DOHH2 (cell line): Measurements from ENCODE around the gene PID1.

ENCODE experiments used
- H3F3A ChIP-seq: fragments of 200-600 bp; sonication (generic), shearing (Covaris generic); 2 replicates; pipeline ENCODE4 v1.6.0; 2016; ENCODE audit warnings: antibody characterized with exemption, mild to moderate bottlenecking; ENCODE audit not compliant: control insufficient read depth, insufficient read depth
- H3K27ac ChIP-seq: fragments of 200-600 bp; sonication (generic); 2 replicates; pipeline ENCODE4 v1.5.1; 2014; ENCODE audit warnings: low read depth, mild to moderate bottlenecking, low read length, moderate library complexity
- H3K27me3 ChIP-seq: fragments of 200-600 bp; sonication (generic); 2 replicates; pipeline ENCODE4 v1.6.1; 2014; ENCODE audit warnings: mild to moderate bottlenecking, low read length, mixed read lengths; ENCODE audit not compliant: control insufficient read depth
- H3K36me3 ChIP-seq: fragments of 200-600 bp; sonication (generic); 2 replicates; pipeline ENCODE4 v1.6.1; 2014; ENCODE audit warnings: mild to moderate bottlenecking, low read length, moderate library complexity, mixed read lengths; ENCODE audit not compliant: control insufficient read depth
- H3K4me1 ChIP-seq: fragments of 200-600 bp; sonication (generic); 2 replicates; pipeline ENCODE4 v1.6.1; 2014; ENCODE audit warnings: mild to moderate bottlenecking, low read length, mixed read lengths; ENCODE audit not compliant: control insufficient read depth
- H3K4me2 ChIP-seq: fragments of 200-600 bp; sonication (generic); 2 replicates; pipeline ENCODE4 v1.6.0; 2014; ENCODE audit warnings: mild to moderate bottlenecking, low read length, moderate library complexity
- H3K4me3 ChIP-seq: fragments of 200-600 bp; sonication (generic); 2 replicates; pipeline ENCODE4 v1.5.1; 2014; ENCODE audit warnings: mild to moderate bottlenecking, low read length, mixed read lengths
- H3K79me2 ChIP-seq: fragments of 200-600 bp; sonication (generic); 2 replicates; pipeline ENCODE4 v1.6.1; 2014; ENCODE audit warnings: mild to moderate bottlenecking, low read length, mixed read lengths; ENCODE audit not compliant: control insufficient read depth
- H3K9me2 ChIP-seq: fragments of 200-600 bp; sonication (generic); replicated peaks from 2 replicates; pipeline ENCODE4 v1.6.1; 2014; ENCODE audit warnings: mild to moderate bottlenecking, low read length, mixed read lengths; ENCODE audit not compliant: control insufficient read depth
- H3K9me3 ChIP-seq: fragments of 200-600 bp; sonication (generic); 2 replicates; pipeline ENCODE4 v1.6.1; 2014; ENCODE audit warnings: antibody characterized with exemption, low read length, mixed read lengths; ENCODE audit not compliant: control insufficient read depth, insufficient read depth
- H4K20me1 ChIP-seq: fragments of 200-600 bp; sonication (generic); 2 replicates; pipeline ENCODE4 v1.6.0; 2014; ENCODE audit warnings: low read depth, mild to moderate bottlenecking, antibody characterized with exemption, low read length, moderate library complexity; ENCODE audit not compliant: control insufficient read depth, insufficient read depth
- EZH2phosphoT487 ChIP-seq: fragments of 200-600 bp; sonication (generic); IDR thresholded peaks from 2 replicates; pipeline ENCODE4 v1.6.1; 2017; ENCODE audit warnings: borderline replicate concordance, mild to moderate bottlenecking, antibody characterized with exemption, low read length, moderate library complexity, mixed read lengths
- TF ChIP-seq, protein P1 (sequence below): fragments of 200-600 bp; sonication (generic); IDR thresholded peaks from one replicate; pipeline ENCODE4 v1.5.1; 2014; ENCODE audit warnings: antibody characterized with exemption, mild to moderate bottlenecking, low read depth, low read length; ENCODE audit not compliant: poor library complexity, severe bottlenecking

Gene PID1

DNA sequence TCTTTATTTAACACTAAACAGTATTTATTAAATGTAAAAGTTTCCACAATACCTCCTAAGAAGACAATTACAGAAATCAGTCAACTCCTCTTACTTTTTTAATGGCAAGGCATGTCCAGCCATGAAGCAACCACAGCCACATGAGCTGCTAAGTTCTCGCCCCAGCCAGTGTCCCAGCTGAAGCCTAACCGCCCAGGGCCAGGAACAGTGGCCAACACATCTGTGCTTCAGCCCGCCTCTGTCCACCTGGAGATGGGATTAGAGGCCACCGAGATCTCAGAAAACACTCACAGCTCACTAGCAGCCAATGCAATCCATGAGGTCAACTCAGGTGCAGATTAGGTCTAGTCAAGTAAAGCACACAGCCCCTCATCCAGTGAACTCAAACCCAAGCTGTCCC is 40.2 kb downstream of the PID1 start:
- H4K20me1 ChIP-seq = no peaks in the 10 kb centered on the region
- H3K27me3 ChIP-seq = no peaks in the 10 kb centered on the region
- peaks cover 34% of the 10 kb centered on the region for H3K4me1 ChIP-seq

GRCh38 chr2:229230256-229230655 is 40.8 kb downstream of the PID1 start:
- TF ChIP-seq EZH2phosphoT487 = no peak
- TF ChIP-seq, protein P1, sequence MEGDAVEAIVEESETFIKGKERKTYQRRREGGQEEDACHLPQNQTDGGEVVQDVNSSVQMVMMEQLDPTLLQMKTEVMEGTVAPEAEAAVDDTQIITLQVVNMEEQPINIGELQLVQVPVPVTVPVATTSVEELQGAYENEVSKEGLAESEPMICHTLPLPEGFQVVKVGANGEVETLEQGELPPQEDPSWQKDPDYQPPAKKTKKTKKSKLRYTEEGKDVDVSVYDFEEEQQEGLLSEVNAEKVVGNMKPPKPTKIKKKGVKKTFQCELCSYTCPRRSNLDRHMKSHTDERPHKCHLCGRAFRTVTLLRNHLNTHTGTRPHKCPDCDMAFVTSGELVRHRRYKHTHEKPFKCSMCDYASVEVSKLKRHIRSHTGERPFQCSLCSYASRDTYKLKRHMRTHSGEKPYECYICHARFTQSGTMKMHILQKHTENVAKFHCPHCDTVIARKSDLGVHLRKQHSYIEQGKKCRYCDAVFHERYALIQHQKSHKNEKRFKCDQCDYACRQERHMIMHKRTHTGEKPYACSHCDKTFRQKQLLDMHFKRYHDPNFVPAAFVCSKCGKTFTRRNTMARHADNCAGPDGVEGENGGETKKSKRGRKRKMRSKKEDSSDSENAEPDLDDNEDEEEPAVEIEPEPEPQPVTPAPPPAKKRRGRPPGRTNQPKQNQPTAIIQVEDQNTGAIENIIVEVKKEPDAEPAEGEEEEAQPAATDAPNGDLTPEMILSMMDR = no peak
- no peaks in the 10 kb centered on the region for H3K9me3 ChIP-seq
- no peaks in the 10 kb centered on the region for H3K9me2 ChIP-seq
- H3K4me1 ChIP-seq = peaks cover 37% of the 10 kb centered on the region
- H4K20me1 ChIP-seq = no peaks in the 10 kb centered on the region
- no peaks in the 10 kb centered on the region for H3K79me2 ChIP-seq
- no peaks in the 10 kb centered on the region for H3K27me3 ChIP-seq
- H3F3A ChIP-seq = no peaks in the 10 kb centered on the region
- no peaks in the 10 kb centered on the region for H3K36me3 ChIP-seq
- no peak overlapping the region for H3K27ac ChIP-seq
- H3K4me2 ChIP-seq = no peak overlapping the region
- no peak overlapping the region for H3K4me3 ChIP-seq

More for the DNA sequence above, 40.2 kb downstream of the PID1 start:
- H3K9me3 ChIP-seq = no peaks in the 10 kb centered on the region
- no peak overlapping the region for H3K4me3 ChIP-seq
- no peaks in the 10 kb centered on the region for H3K36me3 ChIP-seq
- no peaks in the 10 kb centered on the region for H3F3A ChIP-seq
- H3K79me2 ChIP-seq = no peaks in the 10 kb centered on the region
- H3K4me2 ChIP-seq = no peak overlapping the region
- H3K27ac ChIP-seq = no peak overlapping the region
- H3K9me2 ChIP-seq = no peaks in the 10 kb centered on the region
- no peak for TF ChIP-seq EZH2phosphoT487
- TF ChIP-seq, protein P1 = no peak

GRCh38 chr2:229226382-229226781 is 44.7 kb downstream of the PID1 start:
- peaks cover 37% of the 10 kb centered on the region for H3K4me1 ChIP-seq
- no peaks in the 10 kb centered on the region for H3F3A ChIP-seq
- H3K9me3 ChIP-seq = no peaks in the 10 kb centered on the region
- no peak overlapping the region for H3K27ac ChIP-seq
- no peaks in the 10 kb centered on the region for H3K36me3 ChIP-seq
- no peak overlapping the region for H3K4me3 ChIP-seq
- H4K20me1 ChIP-seq = no peaks in the 10 kb centered on the region
- no peak for TF ChIP-seq EZH2phosphoT487
- TF ChIP-seq, protein P1 = no peak
- no peak overlapping the region for H3K4me2 ChIP-seq
- H3K79me2 ChIP-seq = no peaks in the 10 kb centered on the region
- no peaks in the 10 kb centered on the region for H3K27me3 ChIP-seq
- no peaks in the 10 kb centered on the region for H3K9me2 ChIP-seq
